Mesenchymal stem cell (in vitro differentiated cells and primary cell): ENCODE data around the gene SOX9.

ENCODE experiments used
- DNase-seq: peaks from one replicate; pipeline ENCODE4 v3.0.0-alpha.2; 2013
- H2AFZ ChIP-seq: one replicate; pipeline ENCODE4 v1.6.1; 2013; ENCODE audit warnings: low read depth, mild to moderate bottlenecking, control low read depth, inconsistent platforms, low read length, moderate library complexity
- H2AK5ac ChIP-seq: 2 replicates; pipeline ENCODE4 v1.6.1; 2013; ENCODE audit warnings: low read length, moderate library complexity, mild to moderate bottlenecking, inconsistent platforms; ENCODE audit not compliant: severe bottlenecking
- H2BK120ac ChIP-seq: one replicate; pipeline ENCODE4 v1.6.1; 2013; ENCODE audit warnings: low read depth, mild to moderate bottlenecking, inconsistent platforms, low read length, moderate library complexity
- H2BK12ac ChIP-seq, 2 experiments: one replicate each; pipeline ENCODE4 v1.6.1; 2013; ENCODE audit warnings: inconsistent platforms in 2 of 2, low read length in 2 of 2, mild to moderate bottlenecking in 2 of 2, moderate library complexity in 2 of 2, control low read depth in 1 of 2
- H2BK15ac ChIP-seq: one replicate; pipeline ENCODE4 v1.6.1; 2013; ENCODE audit warnings: mild to moderate bottlenecking, low read depth, inconsistent platforms; ENCODE audit not compliant: poor library complexity, severe bottlenecking
- H2BK5ac ChIP-seq: 2 replicates; pipeline ENCODE4 v1.6.1; 2013; ENCODE audit warnings: low read depth, mild to moderate bottlenecking, low read length, control low read depth, inconsistent platforms; ENCODE audit not compliant: poor library complexity, severe bottlenecking
- H3K14ac ChIP-seq, 2 experiments: one replicate each; pipeline ENCODE4 v1.6.1; 2013; ENCODE audit warnings: inconsistent platforms in 2 of 2, low read length in 2 of 2, control low read depth in 1 of 2, mild to moderate bottlenecking in 1 of 2, moderate library complexity in 1 of 2
- H3K18ac ChIP-seq, 2 experiments: one replicate each; pipeline ENCODE4 v1.6.1; 2013; ENCODE audit warnings: inconsistent platforms in 2 of 2, low read length in 2 of 2, control low read depth in 1 of 2, low read depth in 1 of 2, mild to moderate bottlenecking in 1 of 2
- H3K23ac ChIP-seq, 2 experiments: one replicate each; pipeline ENCODE4 v1.6.1; 2013; ENCODE audit warnings: inconsistent platforms in 2 of 2, low read length in 2 of 2, mild to moderate bottlenecking in 2 of 2, moderate library complexity in 2 of 2, control low read depth in 1 of 2
- H3K27ac ChIP-seq: 2 replicates; pipeline ENCODE4 v1.5.1; 2013; ENCODE audit warnings: mild to moderate bottlenecking, moderate library complexity, low read length, control low read depth, inconsistent platforms; ENCODE audit not compliant: poor library complexity, severe bottlenecking
- H3K27me3 ChIP-seq, 2 experiments: 2 replicates each; pipeline versions ENCODE4 v1.6.1 to v1.7.0; 2013; ENCODE audit warnings: low read length in 2 of 2, mild to moderate bottlenecking in 2 of 2, moderate library complexity in 2 of 2, control low read depth in 1 of 2, inconsistent platforms in 1 of 2; ENCODE audit not compliant: control insufficient read depth in 1 of 2, insufficient read depth in 1 of 2
- H3K36me3 ChIP-seq, 2 experiments: 2 replicates each; pipeline versions ENCODE4 v1.6.1 to v1.7.0; 2013; ENCODE audit warnings: low read length in 2 of 2, control low read depth in 1 of 2, inconsistent platforms in 1 of 2, low read depth in 1 of 2, mild to moderate bottlenecking in 1 of 2; ENCODE audit not compliant: insufficient read depth in 2 of 2, control insufficient read depth in 1 of 2
- H3K4ac ChIP-seq, 2 experiments: one replicate each; pipeline ENCODE4 v1.6.1; 2013; ENCODE audit warnings: inconsistent platforms in 2 of 2, low read length in 2 of 2, mild to moderate bottlenecking in 2 of 2, moderate library complexity in 2 of 2, control low read depth in 1 of 2, low read depth in 1 of 2
- H3K4me1 ChIP-seq: 2 replicates; pipeline ENCODE4 v1.6.1; 2013; ENCODE audit warnings: low read depth, low read length, control low read depth; ENCODE audit not compliant: control insufficient read depth, insufficient read depth
- H3K4me2 ChIP-seq: 2 replicates; pipeline ENCODE4 v1.6.1; 2013; ENCODE audit warnings: low read length, mild to moderate bottlenecking, inconsistent platforms; ENCODE audit not compliant: poor library complexity, severe bottlenecking
- H3K4me3 ChIP-seq, 2 experiments: 2 replicates each; pipeline versions ENCODE4 v1.5.1 to v1.7.0; 2013; ENCODE audit warnings: low read length in 2 of 2, mild to moderate bottlenecking in 2 of 2, control low read depth in 1 of 2, low read depth in 1 of 2; ENCODE audit not compliant: insufficient read depth in 1 of 2
- H3K79me1 ChIP-seq: replicated peaks from 2 replicates; pipeline ENCODE4 v1.6.1; 2013; ENCODE audit warnings: mild to moderate bottlenecking, control low read depth, low read length, inconsistent platforms; ENCODE audit not compliant: poor library complexity, severe bottlenecking
- H3K9ac ChIP-seq: 2 replicates; pipeline ENCODE4 v1.7.0; 2013; ENCODE audit warnings: mild to moderate bottlenecking, low read length, moderate library complexity
- H3K9me3 ChIP-seq: 2 replicates; pipeline ENCODE4 v1.7.0; 2013; ENCODE audit warnings: mild to moderate bottlenecking, low read length; ENCODE audit not compliant: control insufficient read depth
- H4K8ac ChIP-seq: one replicate; pipeline ENCODE4 v1.6.1; 2013; ENCODE audit warnings: inconsistent platforms, mild to moderate bottlenecking, low read length, moderate library complexity
- H4K91ac ChIP-seq: one replicate; pipeline ENCODE4 v1.6.1; 2013; ENCODE audit warnings: mild to moderate bottlenecking, low read length, inconsistent platforms
- WGBS: methylation state at CpG from one replicate; pipeline ENCODE4 v1.1.7; 2013; ENCODE audit warnings: mixed read lengths; 5-methylcytosine and 5-hydroxymethylcytosine counted together

The SOX9 gene

DNA sequence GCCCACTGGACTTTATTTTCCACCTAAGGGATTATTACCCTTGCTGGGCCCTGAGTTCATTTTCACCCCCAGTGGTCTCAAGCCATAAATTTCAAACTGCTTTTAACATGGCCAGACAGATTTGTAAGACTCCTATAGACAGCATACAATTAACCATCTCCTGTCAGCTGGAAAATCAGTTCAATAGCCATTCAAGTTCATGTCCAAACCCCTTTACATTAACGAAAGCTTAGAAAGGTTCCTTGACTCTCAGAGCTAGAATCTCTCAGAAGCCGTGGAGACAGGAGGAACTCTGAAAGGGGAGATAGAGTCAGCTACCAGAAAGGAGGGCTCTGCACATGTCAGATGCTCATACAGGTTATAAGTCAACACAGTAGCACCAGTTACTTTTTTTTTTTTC is 23.3 kb downstream of the SOX9 start:
- peaks cover 1% of the 10 kb centered on the region for H3K4me1 ChIP-seq
- no peak overlapping the region for H3K4ac ChIP-seq
- no peak overlapping the region for H2AK5ac ChIP-seq
- H2BK12ac ChIP-seq = no peak overlapping the region
- no peak overlapping the region for H3K9ac ChIP-seq
- H2AFZ ChIP-seq = no peak overlapping the region
- no peaks in the 10 kb centered on the region for H3K36me3 ChIP-seq
- no peak overlapping the region for H3K4me3 ChIP-seq
- H3K23ac ChIP-seq = no peak overlapping the region
- H2BK15ac ChIP-seq = no peak overlapping the region
- no peak overlapping the region for H3K18ac ChIP-seq
- H2BK5ac ChIP-seq = no peak overlapping the region
- H3K4me2 ChIP-seq = no peak overlapping the region
- WGBS = 50% methylated on average over 2 of the region's 2 CpGs
- no peak overlapping the region for H3K27ac ChIP-seq
- no peak overlapping the region for H2BK120ac ChIP-seq
- no peak overlapping the region for H4K8ac ChIP-seq
- DNase-seq = no peak
- H3K14ac ChIP-seq = no peak overlapping the region
- no peaks in the 10 kb centered on the region for H3K9me3 ChIP-seq
- peaks cover 0 to 8% of the 10 kb centered on the region in 2 experiments for H3K27me3 ChIP-seq
- no peak overlapping the region for H4K91ac ChIP-seq
- no peaks in the 10 kb centered on the region for H3K79me1 ChIP-seq

DNA sequence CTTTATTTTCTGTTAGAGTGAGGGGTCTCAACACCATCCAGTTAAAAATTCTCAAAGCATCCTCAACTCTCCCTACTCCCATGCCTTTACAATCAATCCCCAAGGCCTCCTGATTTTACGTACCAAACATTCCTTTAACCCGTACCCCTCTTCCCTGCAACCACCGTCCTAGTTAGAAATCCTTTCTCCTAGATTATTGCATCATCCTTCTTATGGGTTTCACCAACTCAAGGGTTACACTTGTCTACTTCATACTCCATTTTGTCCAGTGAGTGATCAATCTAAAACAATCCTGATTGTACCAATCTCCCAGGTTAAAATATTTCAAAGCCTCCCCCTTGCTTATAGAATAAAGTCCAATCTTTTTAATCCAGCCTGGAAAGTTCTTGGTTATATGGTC is 24.7 kb downstream of the SOX9 start:
- H3K18ac ChIP-seq = no peak overlapping the region
- 86% methylated on average over 3 of the region's 3 CpGs for WGBS
- H2AFZ ChIP-seq = no peak overlapping the region
- H3K4me2 ChIP-seq = no peak overlapping the region
- H3K79me1 ChIP-seq = no peaks in the 10 kb centered on the region
- no peak overlapping the region for H3K23ac ChIP-seq
- no peak overlapping the region for H2BK120ac ChIP-seq
- H3K27me3 ChIP-seq = peaks cover 0 to 8% of the 10 kb centered on the region in 2 experiments
- H2BK5ac ChIP-seq = no peak overlapping the region
- DNase-seq = no peak
- H3K14ac ChIP-seq = no peak overlapping the region
- H4K8ac ChIP-seq = no peak overlapping the region
- H3K27ac ChIP-seq = no peak overlapping the region
- H2BK15ac ChIP-seq = no peak overlapping the region
- H4K91ac ChIP-seq = no peak overlapping the region
- H3K9me3 ChIP-seq = no peaks in the 10 kb centered on the region
- no peak overlapping the region for H3K9ac ChIP-seq
- no peak overlapping the region for H2BK12ac ChIP-seq
- no peaks in the 10 kb centered on the region for H3K36me3 ChIP-seq
- no peak overlapping the region for H3K4ac ChIP-seq
- no peak overlapping the region for H2AK5ac ChIP-seq
- no peaks in the 10 kb centered on the region for H3K4me1 ChIP-seq
- H3K4me3 ChIP-seq = no peak overlapping the region

DNA sequence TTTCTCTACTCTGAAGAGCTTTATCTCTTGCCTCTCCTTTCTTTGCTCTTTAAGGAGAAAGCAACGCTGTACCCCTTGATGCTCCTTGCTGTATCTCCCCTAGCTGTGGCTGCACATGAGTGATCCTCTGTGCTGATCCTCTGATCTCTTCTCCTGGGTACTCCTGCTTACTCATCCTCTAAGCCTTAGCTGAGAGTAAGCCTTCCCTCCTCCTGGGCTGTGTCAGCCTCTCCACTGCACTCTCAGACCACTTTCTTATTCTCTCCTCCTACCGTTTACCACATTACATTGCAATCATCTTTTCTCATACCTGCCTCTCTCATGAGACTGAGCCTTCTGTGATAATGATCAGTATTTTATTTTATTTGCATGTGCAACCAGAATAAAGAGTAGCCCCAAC is 25.1 kb downstream of the SOX9 start:
- H3K4me2 ChIP-seq = no peak overlapping the region
- 100% methylated on average over 1 of the region's 2 CpGs for WGBS

DNA sequence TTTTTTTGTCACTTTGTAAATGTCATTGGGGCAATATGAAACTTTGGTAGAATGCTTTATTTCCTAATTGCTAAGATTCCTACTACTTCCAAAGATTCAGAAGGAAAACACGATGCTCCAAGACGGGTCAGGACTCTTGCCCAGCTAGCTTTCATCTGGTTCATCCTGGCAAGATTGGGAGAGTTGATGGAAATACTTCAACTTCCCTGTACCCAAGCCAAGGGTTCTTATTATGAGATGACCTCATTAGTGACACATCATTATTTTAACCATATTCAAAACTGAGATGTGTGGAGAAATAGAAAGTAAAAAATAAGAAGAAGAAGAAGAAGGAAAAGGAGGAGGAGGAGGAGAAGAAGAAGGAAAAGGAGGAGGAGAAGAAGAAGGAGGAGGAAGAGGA is 25.6 kb downstream of the SOX9 start:
- Histone ChIP-seq H3K4me3 (peak overlapping the region in 1 of 2 experiments; percentile 52), H3K27ac (no peak overlapping the region), H3K4me1 (peaks cover under 1% of the 10 kb centered on the region), H2BK120ac (no peak overlapping the region), H3K36me3 (no peaks in the 10 kb centered on the region), H3K4me2 (no peak overlapping the region), H2BK5ac (no peak overlapping the region), H3K18ac (no peak overlapping the region), H3K9me3 (no peaks in the 10 kb centered on the region), H3K27me3 (peaks cover 0 to 8% of the 10 kb centered on the region in 2 experiments), H3K23ac (no peak overlapping the region), H2AK5ac (no peak overlapping the region), H4K8ac (no peak overlapping the region), H3K4ac (no peak overlapping the region), H4K91ac (no peak overlapping the region), H2AFZ (no peak overlapping the region), H3K14ac (no peak overlapping the region), H3K9ac (peak overlapping the region; percentile 22), H2BK12ac (no peak overlapping the region), H2BK15ac (no peak overlapping the region), H3K79me1 (no peaks in the 10 kb centered on the region)
- DNase-seq = no peak
- 94% methylated on average over 2 of the region's 2 CpGs for WGBS

More for the DNA sequence above, 25.1 kb downstream of the SOX9 start:
- Histone ChIP-seq H3K14ac (no peak overlapping the region), H3K18ac (no peak overlapping the region), H2BK15ac (no peak overlapping the region), H3K79me1 (no peaks in the 10 kb centered on the region), H3K9me3 (no peaks in the 10 kb centered on the region), H2BK12ac (no peak overlapping the region), H2AFZ (no peak overlapping the region), H4K91ac (no peak overlapping the region), H4K8ac (no peak overlapping the region), H2BK120ac (no peak overlapping the region), H3K27ac (no peak overlapping the region), H3K9ac (peak overlapping the region; percentile 22), H3K4me3 (peak overlapping the region in 1 of 2 experiments; percentile 52), H3K4ac (no peak overlapping the region), H3K4me1 (no peaks in the 10 kb centered on the region), H2BK5ac (no peak overlapping the region), H3K36me3 (no peaks in the 10 kb centered on the region), H3K23ac (no peak overlapping the region), H2AK5ac (no peak overlapping the region), H3K27me3 (peaks cover 0 to 8% of the 10 kb centered on the region in 2 experiments)
- no peak for DNase-seq
